Fibroblast of lung (primary cell): ENCODE data around the gene EVPL. TPM values are rescaled to one million over a fixed set of nuclear protein-coding genes. Genes with fewer than 3 reads are reported as not detected.

Experiments
- DNase-seq, 2 donors: peaks; one replicate each; pipeline versions ENCODE4 v3.0.0 to v3.0.0-alpha.2; 2010; ENCODE audit warnings: low read depth in 2 of 2
- H2AFZ ChIP-seq: 2 replicates; pipeline ENCODE4 v1.5.1; 2012; ENCODE audit warnings: low read length, control low read depth, inconsistent platforms
- H3K27ac ChIP-seq: 2 replicates; pipeline ENCODE4 v1.5.1; 2011; ENCODE audit warnings: low read length, control low read depth; ENCODE audit not compliant: insufficient read depth
- H3K27me3 ChIP-seq: 2 replicates; pipeline ENCODE4 v1.5.1; 2011; ENCODE audit warnings: mild to moderate bottlenecking, low read length; ENCODE audit not compliant: control insufficient read depth, insufficient read depth
- H3K36me3 ChIP-seq: 2 replicates; pipeline ENCODE4 v1.5.1; 2011; ENCODE audit warnings: low read length; ENCODE audit not compliant: control insufficient read depth, insufficient read depth
- H3K4me1 ChIP-seq: 2 replicates; pipeline ENCODE4 v1.5.1; 2011; ENCODE audit warnings: low read length; ENCODE audit not compliant: control insufficient read depth, insufficient read depth; ENCODE audit errors: extremely low read depth
- H3K4me2 ChIP-seq: 2 replicates; pipeline ENCODE4 v1.5.1; 2011; ENCODE audit warnings: low read length, control low read depth; ENCODE audit not compliant: insufficient read depth; ENCODE audit errors: extremely low read depth
- H3K4me3 ChIP-seq, 4 experiments: fragments of 200-600 bp in 1 of 4; sonication (generic) in 1 of 4; replicated peaks in 1 of 4; 2 replicates each; pipeline ENCODE4 v1.5.1; 2011 to 2016; ENCODE audit warnings: low read length in 4 of 4, low read depth in 3 of 4, mild to moderate bottlenecking in 3 of 4, control low read depth in 2 of 4, inconsistent platforms in 1 of 4, mixed read lengths in 1 of 4; ENCODE audit not compliant: insufficient read depth in 1 of 4; ENCODE audit errors: control extremely low read depth in 1 of 4
- H3K79me2 ChIP-seq: 2 replicates; pipeline ENCODE4 v1.5.1; 2012; ENCODE audit warnings: mild to moderate bottlenecking, low read length, inconsistent platforms; ENCODE audit not compliant: control insufficient read depth, insufficient read depth
- H3K9ac ChIP-seq: 2 replicates; pipeline ENCODE4 v1.5.1; 2011; ENCODE audit warnings: mild to moderate bottlenecking, low read length, control low read depth; ENCODE audit not compliant: insufficient read depth
- H3K9me3 ChIP-seq: 2 replicates; pipeline ENCODE4 v1.5.1; 2012; ENCODE audit warnings: low read depth, low read length; ENCODE audit not compliant: control insufficient read depth, insufficient read depth
- H4K20me1 ChIP-seq: 2 replicates; pipeline ENCODE4 v1.5.1; 2011; ENCODE audit warnings: low read length; ENCODE audit not compliant: control insufficient read depth, insufficient read depth; ENCODE audit errors: extremely low read depth
- EZH2 ChIP-seq: IDR thresholded peaks from 2 replicates; pipeline ENCODE4 v1.5.1; 2012; ENCODE audit warnings: low read length, control low read depth, mild to moderate bottlenecking; ENCODE audit errors: missing control alignments
- polyA plus RNA-seq, 2 donors: library from polyadenylated mRNA; depleted of rRNA in 1 of 2; stranded (reverse) in 1 of 2; unstranded in 1 of 2; fragments of >200 nt; gene quantifications; 2 replicates each; pipeline ENCODE4 v1.2.1, GENCODE V29; 2011 to 2012; ENCODE audit warnings: missing spikeins in 1 of 2
- total RNA-seq: library from RNA; depleted of rRNA; stranded (reverse); fragments of >200 nt; gene quantifications from 2 replicates; pipeline ENCODE4 v1.2.1, GENCODE V29; 2014
- TF ChIP-seq, protein P1 (sequence below), 2 donors: IDR thresholded peaks in 1 of 2; conservative IDR thresholded peaks in 1 of 2; 1 replicate in 1 of 2; 2 replicates in 1 of 2; pipeline ENCODE4 v1.5.1; 2011 to 2012; ENCODE audit warnings: low read length in 2 of 2, control low read depth in 1 of 2, inconsistent platforms in 1 of 2, low read depth in 1 of 2, mild to moderate bottlenecking in 1 of 2

Gene EVPL
- total and polyA plus RNA-seq, 2 donors (not counting 1 experiment from before 2014, with no cell fraction given), result not detected

- Histone ChIP-seq H3K79me2 (no peaks in the 10 kb centered on the region), H3K9ac (no peak overlapping the region), H3K4me1 (no peaks in the 10 kb centered on the region), H3K4me3 (no peak overlapping the region), H2AFZ (no peak overlapping the region), H3K4me2 (no peak overlapping the region), H3K9me3 (no peaks in the 10 kb centered on the region), H3K27me3 (peaks cover 4% of the 10 kb centered on the region), H3K27ac (no peak overlapping the region), H3K36me3 (no peaks in the 10 kb centered on the region), H4K20me1 (no peaks in the 10 kb centered on the region)
- peak; percentile 52 to 64 for DNase-seq
- TF ChIP-seq, protein P1, sequence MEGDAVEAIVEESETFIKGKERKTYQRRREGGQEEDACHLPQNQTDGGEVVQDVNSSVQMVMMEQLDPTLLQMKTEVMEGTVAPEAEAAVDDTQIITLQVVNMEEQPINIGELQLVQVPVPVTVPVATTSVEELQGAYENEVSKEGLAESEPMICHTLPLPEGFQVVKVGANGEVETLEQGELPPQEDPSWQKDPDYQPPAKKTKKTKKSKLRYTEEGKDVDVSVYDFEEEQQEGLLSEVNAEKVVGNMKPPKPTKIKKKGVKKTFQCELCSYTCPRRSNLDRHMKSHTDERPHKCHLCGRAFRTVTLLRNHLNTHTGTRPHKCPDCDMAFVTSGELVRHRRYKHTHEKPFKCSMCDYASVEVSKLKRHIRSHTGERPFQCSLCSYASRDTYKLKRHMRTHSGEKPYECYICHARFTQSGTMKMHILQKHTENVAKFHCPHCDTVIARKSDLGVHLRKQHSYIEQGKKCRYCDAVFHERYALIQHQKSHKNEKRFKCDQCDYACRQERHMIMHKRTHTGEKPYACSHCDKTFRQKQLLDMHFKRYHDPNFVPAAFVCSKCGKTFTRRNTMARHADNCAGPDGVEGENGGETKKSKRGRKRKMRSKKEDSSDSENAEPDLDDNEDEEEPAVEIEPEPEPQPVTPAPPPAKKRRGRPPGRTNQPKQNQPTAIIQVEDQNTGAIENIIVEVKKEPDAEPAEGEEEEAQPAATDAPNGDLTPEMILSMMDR (conservative IDR thresholded peaks at IDR 0.05 in 1 of 2, IDR thresholded peaks at IDR 0.05 in 1 of 2; ENCODE audit: low read depth in 1 of 2, low read length in 2 of 2), result peak; percentile 86 to 87
- TF ChIP-seq EZH2, result no peak
These were observed 12.8 kb downstream of the EVPL start for GRCh38 chr17:76014100-76014924.

DNA sequence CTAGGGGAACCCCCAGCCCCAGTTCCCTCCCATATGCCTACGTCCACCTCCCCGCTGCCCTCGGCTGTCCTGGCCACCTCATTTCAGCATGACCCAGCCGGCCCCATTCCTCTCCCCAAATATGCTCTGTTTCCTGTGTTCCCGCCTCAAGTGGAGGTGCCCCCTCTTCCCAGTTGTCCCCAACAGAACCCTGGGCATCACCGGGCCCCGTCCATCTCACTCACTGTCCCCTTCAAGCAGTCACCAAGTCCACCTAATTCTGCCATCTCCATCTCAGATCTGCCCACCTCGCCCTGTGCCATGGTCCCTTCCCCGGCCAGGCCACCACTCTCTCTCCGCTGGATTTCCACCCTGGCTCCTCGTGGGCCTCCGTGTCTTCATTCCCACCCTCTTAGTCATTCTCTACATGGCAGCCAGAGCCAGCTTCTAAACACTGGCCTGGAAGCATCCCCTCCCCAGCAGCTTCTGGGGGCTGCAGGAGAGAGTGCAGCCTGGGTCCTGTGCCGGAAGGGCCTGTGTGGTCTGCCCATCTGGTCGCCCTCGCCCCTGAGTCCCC lies 13.7 kb downstream of the EVPL start:
- no peaks in the 10 kb centered on the region for H3K4me1 ChIP-seq
- TF ChIP-seq, protein P1 (conservative IDR thresholded peaks at IDR 0.05 in 1 of 2, IDR thresholded peaks at IDR 0.05 in 1 of 2; ENCODE audit: low read depth in 1 of 2, low read length in 2 of 2), result no peak
- no peak for TF ChIP-seq EZH2
- no peak for DNase-seq
- no peak overlapping the region for H3K27ac ChIP-seq
- no peak overlapping the region for H3K4me3 ChIP-seq
- no peaks in the 10 kb centered on the region for H3K79me2 ChIP-seq
- H3K9me3 ChIP-seq, result no peaks in the 10 kb centered on the region
- no peak overlapping the region for H3K4me2 ChIP-seq
- no peak overlapping the region for H3K9ac ChIP-seq
- H2AFZ ChIP-seq, result no peak overlapping the region
- no peaks in the 10 kb centered on the region for H4K20me1 ChIP-seq
- H3K27me3 ChIP-seq, result peaks cover 4% of the 10 kb centered on the region
- H3K36me3 ChIP-seq, result no peaks in the 10 kb centered on the region

DNA sequence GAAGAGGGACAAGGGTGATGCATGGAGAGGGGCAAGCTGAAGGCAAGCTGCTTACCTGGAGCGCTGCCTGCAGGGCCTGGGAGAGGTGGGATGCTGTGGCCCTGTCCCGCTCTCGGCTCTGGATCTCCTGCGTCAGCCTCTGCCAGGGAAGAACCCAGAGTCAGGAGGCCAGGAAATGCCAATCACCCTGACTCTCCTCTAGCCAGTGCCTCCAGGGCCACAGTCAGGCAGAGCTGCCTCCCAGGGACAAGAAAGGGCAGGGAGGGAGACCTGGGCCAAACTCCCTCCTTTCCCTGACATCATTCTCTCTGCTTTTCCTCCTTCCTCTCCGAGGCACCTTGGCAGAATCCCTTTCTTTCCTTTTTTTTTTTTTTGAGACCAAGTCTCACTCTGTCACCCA lies 15.2 kb downstream of the EVPL start:
- Histone ChIP-seq H3K4me3 (no peak overlapping the region), H3K9ac (no peak overlapping the region), H3K4me1 (no peaks in the 10 kb centered on the region), H3K36me3 (no peaks in the 10 kb centered on the region), H4K20me1 (no peaks in the 10 kb centered on the region), H3K27me3 (peaks cover 4% of the 10 kb centered on the region), H3K9me3 (no peaks in the 10 kb centered on the region), H3K27ac (no peak overlapping the region), H3K4me2 (no peak overlapping the region), H3K79me2 (no peaks in the 10 kb centered on the region), H2AFZ (no peak overlapping the region)
- no peak for TF ChIP-seq EZH2
- TF ChIP-seq, protein P1 (conservative IDR thresholded peaks at IDR 0.05 in 1 of 2, IDR thresholded peaks at IDR 0.05 in 1 of 2; ENCODE audit: low read depth in 1 of 2, low read length in 2 of 2), result no peak
- no peak for DNase-seq
